Lung (tissue), 12 donors: ENCODE measurements around the gene TMEM131L. TPM values are rescaled to one million over a fixed set of nuclear protein-coding genes. Genes with fewer than 3 reads are reported as not detected.

Experiments
- ATAC-seq: fragments of 200-7000 bp; cut with Tn5 transposase; one replicate; pipeline ENCODE4 v1.9.1; 2020; ENCODE audit warnings: moderate number of reproducible peaks; ENCODE audit not compliant: insufficient read depth, low FRiP score
- DNase-seq, 3 donors: peaks; one replicate each; pipeline ENCODE4 v3.0.0-alpha.2; 2013 to 2017
- H3K27ac ChIP-seq, 2 donors: one replicate each; pipeline ENCODE4 v1.5.1; 2013; ENCODE audit warnings: mild to moderate bottlenecking in 2 of 2, moderate library complexity in 2 of 2, control low read depth in 1 of 2, inconsistent platforms in 1 of 2, low read depth in 1 of 2, low read length in 1 of 2
- H3K27me3 ChIP-seq, 3 donors: one replicate each; pipeline ENCODE4 v1.5.1; 2013; ENCODE audit warnings: low read length in 2 of 3; ENCODE audit not compliant: control insufficient read depth in 3 of 3, insufficient read depth in 3 of 3
- H3K36me3 ChIP-seq, 4 donors: one replicate each; pipeline ENCODE4 v1.5.1; 2013; ENCODE audit warnings: low read length in 4 of 4, mild to moderate bottlenecking in 1 of 4, moderate library complexity in 1 of 4; ENCODE audit not compliant: control insufficient read depth in 4 of 4, insufficient read depth in 4 of 4
- H3K4me1 ChIP-seq, 5 donors: one replicate each; pipeline ENCODE4 v1.5.1; 2013; ENCODE audit warnings: low read length in 5 of 5, mild to moderate bottlenecking in 2 of 5, moderate library complexity in 1 of 5; ENCODE audit not compliant: control insufficient read depth in 5 of 5, insufficient read depth in 5 of 5
- H3K4me3 ChIP-seq: one replicate; pipeline ENCODE4 v1.5.1; 2013; ENCODE audit warnings: mild to moderate bottlenecking, control low read depth, moderate library complexity
- H3K9ac ChIP-seq, 2 donors: one replicate each; pipeline ENCODE4 v1.5.1; 2013; ENCODE audit warnings: low read length in 2 of 2, control low read depth in 1 of 2; ENCODE audit not compliant: insufficient read depth in 1 of 2
- H3K9me3 ChIP-seq, 4 donors: one replicate each; pipeline ENCODE4 v1.5.1; 2013; ENCODE audit warnings: low read length in 3 of 4, mild to moderate bottlenecking in 1 of 4, moderate library complexity in 1 of 4; ENCODE audit not compliant: control insufficient read depth in 4 of 4, insufficient read depth in 3 of 4
- CTCF ChIP-seq: IDR thresholded peaks from 2 replicates; pipeline ENCODE4 v1.5.1; 2012; ENCODE audit warnings: mild to moderate bottlenecking; ENCODE audit errors: control extremely low read depth, extremely low read depth
- WGBS, 2 donors: extraction: QIAGEN DNeasy Blood & Tissue Kit; methylation state at CpG; one replicate each; pipeline ENCODE4 v1.1.7; 2013; 5-methylcytosine and 5-hydroxymethylcytosine counted together
- polyA plus RNA-seq, 2 donors: library from polyadenylated mRNA; stranded (reverse); fragments of 200-250 nt; gene quantifications; one replicate each; pipeline ENCODE4 v1.2.1, GENCODE V29; 2013
- total RNA-seq, 2 donors: library from RNA; depleted of rRNA in 1 of 2; stranded (reverse); fragments of >200 nt in 1 of 2; gene quantifications; one replicate each; pipeline ENCODE4 v1.2.1, GENCODE V29; 2014 to 2021
- donor health status: control.
- donor health status: control.
- donor health status: Bipolar disorder and iron deficiency.
- donor health status: healthy.
- donor health status: DM: yes; HTN: yes; CAD: no.

TMEM131L gene
- total and polyA plus RNA-seq, 4 donors, result 2.9 to 40.6 (median 11.8) TPM

GRCh38 chr4:153570228-153570973 is 104.2 kb downstream of the TMEM131L start:
- Histone ChIP-seq H3K27ac (no peak overlapping the region), H3K4me1 (peaks cover 0 to 19% (median 7%) of the 10 kb centered on the region in 5 donors), H3K4me3 (no peak overlapping the region), H3K9me3 (no peaks in the 10 kb centered on the region), H3K27me3 (no peaks in the 10 kb centered on the region), H3K36me3 (peaks cover 0 to 3% (median 0%) of the 10 kb centered on the region in 4 donors), H3K9ac (no peak overlapping the region)
- no peak for ATAC-seq
- no peak for DNase-seq
- WGBS, 2 donors, result 93% methylated on average over 12 of the region's 12 CpGs
- no peak for TF ChIP-seq CTCF

- no peak for TF ChIP-seq CTCF
- WGBS, 2 donors, result 83 to 92% methylated on average over 4 of the region's 4 CpGs
- H3K9ac ChIP-seq, result no peak overlapping the region
- no peaks in the 10 kb centered on the region for H3K27me3 ChIP-seq
- no peaks in the 10 kb centered on the region for H3K9me3 ChIP-seq
- DNase-seq (no peak), ATAC-seq (no peak)
- H3K4me3 ChIP-seq, result no peak overlapping the region
- peaks cover 0 to 19% (median 7%) of the 10 kb centered on the region in 5 donors for H3K4me1 ChIP-seq
- H3K36me3 ChIP-seq, result peaks cover 0 to 3% (median 0%) of the 10 kb centered on the region in 4 donors
- no peak overlapping the region for H3K27ac ChIP-seq
Measured at GRCh38 chr4:153571006-153571545, 104.9 kb downstream of the TMEM131L start.

- TF ChIP-seq CTCF, result no peak
- no peaks in the 10 kb centered on the region for H3K27me3 ChIP-seq
- no peak overlapping the region for H3K9ac ChIP-seq
- peak overlapping the region in 1 of 2 donors; percentile 74 for H3K27ac ChIP-seq
- no peak for DNase-seq
- 98 to 99% methylated on average over 3 of the region's 3 CpGs for WGBS, 2 donors
- peaks cover 0 to 23% (median 7%) of the 10 kb centered on the region in 5 donors for H3K4me1 ChIP-seq
- H3K4me3 ChIP-seq, result no peak overlapping the region
- H3K9me3 ChIP-seq, result no peaks in the 10 kb centered on the region
- H3K36me3 ChIP-seq, result peaks cover 0 to 3% (median 0%) of the 10 kb centered on the region in 4 donors
- no peak for ATAC-seq
Measured at GRCh38 chr4:153572609-153573008, 106.4 kb downstream of the TMEM131L start.
